ENCODE data around the gene RAB3IL1.

GRCh38 chr11:61912530-61912898 lies 4.9 kb downstream of the RAB3IL1 start:
- TF ChIP-seq CTCF (IDR thresholded peaks at IDR 0.05) (no peak), POLR2A (IDR thresholded peaks at IDR 0.05) (no peak)
